Osteoblast (primary cell): ENCODE measurements around the gene TYMP. TPM values are rescaled to one million over a fixed set of nuclear protein-coding genes. Genes with fewer than 3 reads are reported as not detected.

Experiments
- DNase-seq: peaks from one replicate; pipeline ENCODE4 v3.0.0; 2011; ENCODE audit warnings: low spot score, mixed read lengths; ENCODE audit not compliant: insufficient read length; ENCODE audit errors: missing footprints
- H2AFZ ChIP-seq: 2 replicates; pipeline ENCODE4 v1.6.0; 2011; ENCODE audit warnings: mild to moderate bottlenecking, low read length
- H3K27ac ChIP-seq: 2 replicates; pipeline ENCODE4 v1.5.1; 2011; ENCODE audit warnings: mild to moderate bottlenecking, low read depth, low read length, moderate library complexity
- H3K27me3 ChIP-seq: 2 replicates; pipeline ENCODE4 v1.6.0; 2012; ENCODE audit warnings: mild to moderate bottlenecking, control low read depth, inconsistent platforms, low read length, moderate library complexity; ENCODE audit not compliant: insufficient read depth
- H3K36me3 ChIP-seq: 2 replicates; pipeline ENCODE4 v1.5.1; 2011; ENCODE audit warnings: mild to moderate bottlenecking, low read length, control low read depth, moderate library complexity; ENCODE audit not compliant: insufficient read depth
- H3K4me1 ChIP-seq: 2 replicates; pipeline ENCODE4 v1.5.1; 2011; ENCODE audit warnings: mild to moderate bottlenecking, low read length, control low read depth, moderate library complexity; ENCODE audit not compliant: insufficient read depth
- H3K4me2 ChIP-seq: 2 replicates; pipeline ENCODE4 v1.6.0; 2011; ENCODE audit warnings: mild to moderate bottlenecking, low read length; ENCODE audit not compliant: insufficient read depth
- H3K4me3 ChIP-seq: fragments of 200-600 bp; sonication (generic); 3 replicates; pipeline ENCODE4 v1.5.1; 2012; ENCODE audit warnings: mild to moderate bottlenecking, low read length, inconsistent platforms; ENCODE audit not compliant: insufficient read depth
- H3K79me2 ChIP-seq: 2 replicates; pipeline ENCODE4 v1.6.0; 2012; ENCODE audit warnings: mild to moderate bottlenecking, low read length, control low read depth, inconsistent platforms; ENCODE audit not compliant: insufficient read depth
- H3K9me3 ChIP-seq: 2 replicates; pipeline ENCODE4 v1.5.1; 2011; ENCODE audit warnings: low read depth, low read length, control low read depth
- H4K20me1 ChIP-seq: 2 replicates; pipeline ENCODE4 v1.6.0; 2012; ENCODE audit warnings: mild to moderate bottlenecking, low read length, control low read depth; ENCODE audit not compliant: insufficient read depth
- CTCF ChIP-seq: IDR thresholded peaks from 2 replicates; pipeline ENCODE4 v1.5.1; 2011; ENCODE audit warnings: mild to moderate bottlenecking, low read depth, low read length, moderate library complexity; ENCODE audit errors: extremely low read depth
- total RNA-seq: library from RNA; depleted of rRNA; stranded (reverse); fragments of >200 nt; gene quantifications from 2 replicates; pipeline ENCODE4 v1.2.3, GENCODE V29; 2012

The TYMP gene
- total RNA-seq, 1 donor: 30.0 TPM

DNA sequence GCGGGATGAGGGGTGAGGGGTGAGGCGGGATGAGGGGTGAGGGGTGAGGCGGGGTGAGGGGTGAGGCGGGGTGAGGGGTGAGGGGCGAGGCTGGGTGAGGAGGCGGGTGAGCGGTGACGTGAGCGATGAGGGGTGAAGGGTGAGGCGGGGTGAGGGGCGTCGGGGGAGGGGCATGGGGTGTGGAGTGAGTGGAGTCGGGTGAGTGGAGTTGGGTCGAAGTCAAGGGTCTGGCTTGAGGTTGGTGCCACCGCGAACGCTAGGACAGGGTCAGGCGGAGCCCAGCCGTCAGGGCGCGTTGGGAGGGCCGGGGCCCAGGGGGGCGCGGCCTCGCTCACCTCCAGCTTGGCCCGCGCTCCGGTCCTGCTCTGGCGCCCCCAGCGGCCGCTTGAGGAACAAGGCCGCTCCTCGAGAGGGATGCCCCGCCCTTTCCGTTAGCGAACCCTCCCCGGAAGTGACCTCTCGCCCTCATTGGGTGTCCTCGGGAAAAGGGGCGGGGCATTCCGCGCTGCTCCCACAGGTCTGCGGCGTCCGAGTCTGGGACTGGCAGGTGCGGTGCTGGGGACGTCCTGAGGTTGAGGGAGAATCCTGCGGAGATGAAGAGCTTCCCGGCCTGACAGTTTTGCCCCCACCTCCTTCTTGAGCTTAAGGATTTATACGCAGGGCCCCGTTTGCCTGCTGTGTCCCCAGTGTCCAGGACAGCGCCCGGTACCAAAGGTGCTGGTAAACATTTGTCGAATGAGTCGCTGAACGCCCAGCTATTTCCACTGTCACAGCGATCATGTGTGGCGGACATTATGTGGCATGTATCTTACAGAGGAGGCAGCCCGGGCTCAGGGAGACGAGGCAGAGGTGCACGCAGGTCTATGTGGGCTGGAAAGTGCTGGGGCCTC is 33.0 kb upstream of the TYMP start, which contains the start of gene SYCE3:
SYCE3 (minus strand) TSS at position 397 of the 890 bp plus-strand sequence. CDS start 6,514 bp downstream, outside the sequence.
- no peaks in the 10 kb centered on the region for H3K79me2 ChIP-seq
- peaks cover 9% of the 10 kb centered on the region for H3K27me3 ChIP-seq
- peak; percentile 98 for DNase-seq
- no peak within 1 kb of the TSS for H3K27ac ChIP-seq
- peak; percentile 76 for TF ChIP-seq CTCF
- no peaks in the 10 kb centered on the region for H3K9me3 ChIP-seq
- H3K36me3 ChIP-seq: no peaks in the 10 kb centered on the region
- H2AFZ ChIP-seq: peak within 1 kb of the TSS; percentile 97
- H4K20me1 ChIP-seq: no peaks in the 10 kb centered on the region
- H3K4me1 ChIP-seq: peaks cover 7% of the 10 kb centered on the region
- peak within 1 kb of the TSS; percentile 99 for H3K4me2 ChIP-seq
- peak within 1 kb of the TSS; percentile 89 for H3K4me3 ChIP-seq

GRCh38 chr22:50561401-50562358 is 31.9 kb upstream of the TYMP start:
- Histone ChIP-seq H3K27me3 (peaks cover 9% of the 10 kb centered on the region), H3K36me3 (no peaks in the 10 kb centered on the region), H2AFZ (no peak overlapping the region), H3K79me2 (no peaks in the 10 kb centered on the region), H3K9me3 (no peaks in the 10 kb centered on the region), H3K4me1 (peaks cover 7% of the 10 kb centered on the region), H3K4me2 (no peak overlapping the region), H3K27ac (no peak overlapping the region), H3K4me3 (no peak overlapping the region), H4K20me1 (no peaks in the 10 kb centered on the region)
- TF ChIP-seq CTCF: no peak
- DNase-seq: peak; percentile 85

GRCh38 chr22:50560034-50560433 is 30.2 kb upstream of the TYMP start:
- Histone ChIP-seq H3K9me3 (no peaks in the 10 kb centered on the region), H3K27me3 (peaks cover 11% of the 10 kb centered on the region), H3K4me1 (peaks cover 7% of the 10 kb centered on the region), H3K36me3 (no peaks in the 10 kb centered on the region), H3K4me2 (no peak overlapping the region), H2AFZ (no peak overlapping the region), H3K4me3 (no peak overlapping the region), H3K27ac (no peak overlapping the region), H4K20me1 (no peaks in the 10 kb centered on the region), H3K79me2 (no peaks in the 10 kb centered on the region)
- DNase-seq: no peak
- TF ChIP-seq CTCF: no peak
